GM12878 (cell line): ENCODE results near the gene KDM4D. TPM values are rescaled to one million over a fixed set of nuclear protein-coding genes. Genes with fewer than 3 reads are reported as not detected.

Source experiments
- ATAC-seq: fragments of 200-7000 bp; cut with Tn5 transposase; 3 replicates; pipeline ENCODE4 v1.9.1; 2020; ENCODE audit warnings: mild to moderate bottlenecking, moderate library complexity
- BruUV-seq: library from RNA; stranded (reverse); fragments of 400-500 nt; replicated peaks from 2 replicates; lab custom pipeline; 2021; lab: Mats Ljungman, UMichigan
- CTCF ChIA-PET: fragments of 300-600 bp; sonication (Branson Sonifier 250); formaldehyde crosslinking; extraction: SDS; loops from one replicate; lab custom pipeline; 2021; ENCODE audit warnings: inconsistent platforms; lab: Yijun Ruan, JAX
- POLR2A ChIA-PET: fragments of 350-600 bp; formaldehyde crosslinking; extraction: SDS; loops from one replicate; lab custom pipeline; 2021; ENCODE audit warnings: inconsistent platforms; lab: Charles Lee
- RAD21 ChIA-PET: fragments of 300-600 bp; sonication (Branson Sonifier 250); formaldehyde crosslinking; loops from one replicate; lab custom pipeline; 2023; ENCODE audit warnings: antibody characterized with exemption; ENCODE audit not compliant: unreplicated experiment; lab: Charles Lee
- SMC1A ChIA-PET: fragments of 300-600 bp; sonication (Branson Sonifier 250); formaldehyde crosslinking; loops from one replicate; lab custom pipeline; 2023; ENCODE audit not compliant: unreplicated experiment, uncharacterized antibody; lab: Charles Lee
- DNase-seq: peaks from one replicate; pipeline ENCODE4 v3.0.0-alpha.2; 2011; ENCODE audit warnings: low read depth, low spot score
- FAIRE-seq: peaks from 3 replicates; lab custom pipeline; 2011; peaks lifted over from hg19 to GRCh38; lab: Jason Lieb, UNC
- H2AFZ ChIP-seq: 2 replicates; pipeline ENCODE4 v1.6.0; 2011; ENCODE audit warnings: low read depth, low read length, control low read depth; ENCODE audit not compliant: control insufficient read depth
- H3K27ac ChIP-seq: 2 replicates; pipeline ENCODE4 v1.5.1; 2011; ENCODE audit warnings: control low read depth; ENCODE audit not compliant: control insufficient read depth, insufficient read depth
- H3K27me3 ChIP-seq, 2 experiments: replicated peaks in 1 of 2; 2 replicates each; pipeline versions ENCODE4 v1.6.0 to v1.6.1; 2011; ENCODE audit warnings: low read length in 1 of 2; ENCODE audit not compliant: control insufficient read depth in 2 of 2, insufficient read depth in 2 of 2
- H3K36me3 ChIP-seq, 2 experiments: 2 replicates each; pipeline ENCODE4 v1.5.1; 2011; ENCODE audit warnings: low read length in 1 of 2; ENCODE audit not compliant: control insufficient read depth in 2 of 2, insufficient read depth in 2 of 2
- H3K4me1 ChIP-seq: 2 replicates; pipeline ENCODE4 v1.6.1; 2011; ENCODE audit warnings: mild to moderate bottlenecking, low read length, moderate library complexity, mixed read lengths; ENCODE audit not compliant: control insufficient read depth, insufficient read depth
- H3K4me2 ChIP-seq: 2 replicates; pipeline ENCODE4 v1.6.0; 2011; ENCODE audit warnings: control low read depth; ENCODE audit not compliant: control insufficient read depth, insufficient read depth
- H3K4me3 ChIP-seq: fragments of 200-600 bp; sonication (generic); 2 replicates; pipeline ENCODE4 v1.5.1; 2016
- H3K79me2 ChIP-seq: 2 replicates; pipeline ENCODE4 v1.6.0; 2011; ENCODE audit warnings: low read length; ENCODE audit not compliant: control insufficient read depth, insufficient read depth
- H3K9ac ChIP-seq: 2 replicates; pipeline ENCODE4 v1.8.0; 2011; ENCODE audit warnings: low read length, control low read depth, mixed read lengths; ENCODE audit not compliant: control insufficient read depth, insufficient read depth
- H3K9me3 ChIP-seq: replicated peaks from 3 replicates; pipeline ENCODE4 v1.5.1; 2011; ENCODE audit warnings: mild to moderate bottlenecking, low read length; ENCODE audit not compliant: control insufficient read depth, insufficient read depth
- H4K20me1 ChIP-seq: 2 replicates; pipeline ENCODE4 v1.6.0; 2011; ENCODE audit not compliant: control insufficient read depth, insufficient read depth
- CBFB ChIP-seq: IDR thresholded peaks from 2 replicates; pipeline ENCODE4 v1.6.1; 2016; ENCODE audit warnings: antibody characterized with exemption, low read depth
- SMC3 ChIP-seq: IDR thresholded peaks from 2 replicates; pipeline ENCODE4 v1.6.1; 2011; ENCODE audit warnings: low read length, improper control_type of control experiment, borderline replicate concordance
- WGBS: methylation state at CpG from one replicate; pipeline ENCODE4 v1.1.6; 2016; ENCODE audit warnings: low lambda C conversion rate; ENCODE audit not compliant: insufficient replicate concordance, insufficient coverage; ENCODE audit errors: missing lambda C conversion rate; 5-methylcytosine and 5-hydroxymethylcytosine counted together
- in situ Hi-C: fragments of 300-500 bp; cut with MboI; formaldehyde crosslinking; loops from 9 replicates; pipeline ENCODE4 v1.14.3; 2018; ENCODE audit warnings: mixed read lengths
- intact Hi-C: fragments of 100-400 bp; cut with micrococcal nuclease; formaldehyde crosslinking; loops from one replicate; pipeline ENCODE4 v1.14.2; 2022; ENCODE audit not compliant: unreplicated experiment
- polyA plus RNA-seq, 11 experiments: library from polyadenylated mRNA; depleted of rRNA in 4 of 11; unstranded in 6 of 11; stranded (reverse) in 5 of 11; fragments of >200 nt; fragmentation: Nextera tagmentation in 4 of 11; fragmentation: Illumina TruSeq in 1 of 11; extraction: Ambion mirVana in 4 of 11; extraction: Trizol in 1 of 11; gene quantifications; 1 replicate in 1 of 11; 2 replicates in 10 of 11; pipeline versions ENCODE4 v1.2.1 to v1.2.3, GENCODE V29; 2011 to 2016; ENCODE audit warnings: inconsistent platforms in 2 of 11, missing spikeins in 2 of 11, low read depth in 1 of 11
- total RNA-seq, 4 experiments: library from RNA; depleted of rRNA in 3 of 4; stranded (reverse); fragments of >200 nt in 3 of 4; fragmentation: Illumina TruSeq in 1 of 4; extraction: Trizol in 1 of 4; gene quantifications; 2 replicates each; pipeline versions ENCODE4 v1.2.1 to v1.2.3, GENCODE V29; 2013 to 2021
- TF ChIP-seq, protein P1 (sequence below): fragments of 450-650 bp; IDR thresholded peaks from 2 replicates; pipeline ENCODE4 v1.6.1; 2017; ENCODE audit warnings: mild to moderate bottlenecking, moderate library complexity
- TF ChIP-seq, protein P2 (sequence below): fragments of 450-650 bp; IDR thresholded peaks from 2 replicates; pipeline ENCODE4 v1.6.1; 2016; ENCODE audit warnings: mild to moderate bottlenecking

KDM4D gene
- total and polyA plus RNA-seq, 10 of the 15 experiments (the other 5 are each of a cell fraction or from before 2014, with no cell fraction given) = 0.63 to 2.6 (median 1.3) TPM

DNA sequence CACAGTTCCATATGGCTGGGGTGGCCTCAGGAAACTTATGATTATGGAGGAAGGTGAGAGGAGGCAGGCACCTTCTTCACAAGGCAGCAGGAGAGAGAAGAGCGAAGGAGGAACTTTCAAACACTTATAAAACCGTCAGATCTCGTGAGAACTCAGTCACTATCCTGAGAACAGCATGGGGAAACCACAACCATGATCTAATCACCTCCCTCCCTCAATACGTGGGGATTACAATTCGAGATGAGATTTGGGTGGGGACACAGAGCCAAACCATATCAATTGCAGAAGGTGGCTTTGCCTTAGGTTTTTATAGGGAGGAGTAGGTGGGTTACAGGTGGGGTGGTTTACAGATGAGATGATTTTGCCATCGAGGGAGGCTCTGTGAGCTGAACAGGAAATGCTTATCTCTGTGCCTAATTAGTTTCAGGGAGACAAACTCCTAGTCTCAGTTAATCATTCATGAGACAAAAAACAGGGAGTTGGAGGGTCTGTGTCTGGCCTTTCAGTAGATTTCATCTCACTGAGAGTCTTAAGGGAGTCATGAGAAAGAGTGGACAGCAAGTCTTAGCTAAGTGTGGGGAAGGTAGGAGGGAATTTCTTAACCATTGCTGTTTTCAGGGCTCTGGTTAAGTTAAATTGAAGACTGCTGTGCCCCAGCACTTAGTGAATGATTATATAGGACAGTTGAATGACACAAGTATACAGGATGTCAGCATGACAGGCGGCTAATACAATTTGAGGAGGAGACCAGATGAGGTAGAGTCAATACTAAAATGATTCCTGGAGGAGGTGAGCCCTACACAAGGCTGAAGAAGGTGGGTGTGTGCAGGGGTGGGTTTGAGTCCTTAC is 47.9 kb upstream of the KDM4D start:
- no TSS peak for BruUV-seq
- WGBS = 18% methylated on average over 7 of the region's 7 CpGs
- no peak for TF ChIP-seq CBFB
- TF ChIP-seq, protein P1, sequence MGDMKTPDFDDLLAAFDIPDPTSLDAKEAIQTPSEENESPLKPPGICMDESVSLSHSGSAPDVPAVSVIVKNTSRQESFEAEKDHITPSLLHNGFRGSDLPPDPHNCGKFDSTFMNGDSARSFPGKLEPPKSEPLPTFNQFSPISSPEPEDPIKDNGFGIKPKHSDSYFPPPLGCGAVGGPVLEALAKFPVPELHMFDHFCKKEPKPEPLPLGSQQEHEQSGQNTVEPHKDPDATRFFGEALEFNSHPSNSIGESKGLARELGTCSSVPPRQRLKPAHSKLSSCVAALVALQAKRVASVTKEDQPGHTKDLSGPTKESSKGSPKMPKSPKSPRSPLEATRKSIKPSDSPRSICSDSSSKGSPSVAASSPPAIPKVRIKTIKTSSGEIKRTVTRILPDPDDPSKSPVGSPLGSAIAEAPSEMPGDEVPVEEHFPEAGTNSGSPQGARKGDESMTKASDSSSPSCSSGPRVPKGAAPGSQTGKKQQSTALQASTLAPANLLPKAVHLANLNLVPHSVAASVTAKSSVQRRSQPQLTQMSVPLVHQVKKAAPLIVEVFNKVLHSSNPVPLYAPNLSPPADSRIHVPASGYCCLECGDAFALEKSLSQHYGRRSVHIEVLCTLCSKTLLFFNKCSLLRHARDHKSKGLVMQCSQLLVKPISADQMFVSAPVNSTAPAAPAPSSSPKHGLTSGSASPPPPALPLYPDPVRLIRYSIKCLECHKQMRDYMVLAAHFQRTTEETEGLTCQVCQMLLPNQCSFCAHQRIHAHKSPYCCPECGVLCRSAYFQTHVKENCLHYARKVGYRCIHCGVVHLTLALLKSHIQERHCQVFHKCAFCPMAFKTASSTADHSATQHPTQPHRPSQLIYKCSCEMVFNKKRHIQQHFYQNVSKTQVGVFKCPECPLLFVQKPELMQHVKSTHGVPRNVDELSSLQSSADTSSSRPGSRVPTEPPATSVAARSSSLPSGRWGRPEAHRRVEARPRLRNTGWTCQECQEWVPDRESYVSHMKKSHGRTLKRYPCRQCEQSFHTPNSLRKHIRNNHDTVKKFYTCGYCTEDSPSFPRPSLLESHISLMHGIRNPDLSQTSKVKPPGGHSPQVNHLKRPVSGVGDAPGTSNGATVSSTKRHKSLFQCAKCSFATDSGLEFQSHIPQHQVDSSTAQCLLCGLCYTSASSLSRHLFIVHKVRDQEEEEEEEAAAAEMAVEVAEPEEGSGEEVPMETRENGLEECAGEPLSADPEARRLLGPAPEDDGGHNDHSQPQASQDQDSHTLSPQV = no peak
- TF ChIP-seq, protein P2, sequence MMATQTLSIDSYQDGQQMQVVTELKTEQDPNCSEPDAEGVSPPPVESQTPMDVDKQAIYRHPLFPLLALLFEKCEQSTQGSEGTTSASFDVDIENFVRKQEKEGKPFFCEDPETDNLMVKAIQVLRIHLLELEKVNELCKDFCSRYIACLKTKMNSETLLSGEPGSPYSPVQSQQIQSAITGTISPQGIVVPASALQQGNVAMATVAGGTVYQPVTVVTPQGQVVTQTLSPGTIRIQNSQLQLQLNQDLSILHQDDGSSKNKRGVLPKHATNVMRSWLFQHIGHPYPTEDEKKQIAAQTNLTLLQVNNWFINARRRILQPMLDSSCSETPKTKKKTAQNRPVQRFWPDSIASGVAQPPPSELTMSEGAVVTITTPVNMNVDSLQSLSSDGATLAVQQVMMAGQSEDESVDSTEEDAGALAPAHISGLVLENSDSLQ = 0 out of 2 replicates have a peak, but pooled peaks have one; percentile 17
- no peak for TF ChIP-seq SMC3
- ATAC-seq (peak; percentile 42), DNase-seq (no peak), FAIRE-seq (no peak)
- ChIA-PET POLR2A (no interaction called here), SMC1A (no interaction called here), RAD21 (no interaction called here), CTCF (no interaction called here)
- in situ Hi-C loops (no loop called here), intact Hi-C loops (no loop called here)
- Histone ChIP-seq H3K36me3 (no peaks in the 10 kb centered on the region), H3K27ac (no peak overlapping the region), H3K4me2 (no peak overlapping the region), H2AFZ (no peak overlapping the region), H3K4me3 (no peak overlapping the region), H3K4me1 (no peaks in the 10 kb centered on the region), H3K27me3 (no peaks in the 10 kb centered on the region; a peak in 1 of 4 replicates), H3K9ac (no peak overlapping the region), H3K79me2 (no peaks in the 10 kb centered on the region), H4K20me1 (no peaks in the 10 kb centered on the region), H3K9me3 (no peaks in the 10 kb centered on the region; the same call in 1 of the 3 replicates)
